Smooth muscle cell (in vitro differentiated cells): ENCODE measurements around the gene PRMT7. TPM values are rescaled to one million over a fixed set of nuclear protein-coding genes. Genes with fewer than 3 reads are reported as not detected.
A peak's percentile ranks its signal among the peaks of the same experiment; 100 is the strongest.

Source experiments
- DNase-seq: peaks from one replicate; lab custom pipeline; 2025; ENCODE audit not compliant: unreplicated experiment; lab: John Stamatoyannopoulos, UW
- H2AFZ ChIP-seq: fragments of 200-600 bp; sonication (generic); 2 replicates; pipeline ENCODE4 v1.6.0; 2016; ENCODE audit warnings: antibody characterized with exemption, low read depth, mild to moderate bottlenecking
- H3F3A ChIP-seq: fragments of 200-600 bp; sonication (generic); 2 replicates; pipeline ENCODE4 v1.6.0; 2017; ENCODE audit warnings: antibody characterized with exemption, low read depth
- H3K27ac ChIP-seq: fragments of 200-600 bp; sonication (generic); 2 replicates; pipeline ENCODE4 v1.5.1; 2016; ENCODE audit warnings: low read depth, mild to moderate bottlenecking
- H3K27me3 ChIP-seq: fragments of 200-600 bp; sonication (generic); 2 replicates; pipeline ENCODE4 v1.6.1; 2016; ENCODE audit warnings: low read depth, mild to moderate bottlenecking
- H3K36me3 ChIP-seq: fragments of 200-600 bp; sonication (generic); 2 replicates; pipeline ENCODE4 v1.5.1; 2016; ENCODE audit warnings: low read depth
- H3K4me1 ChIP-seq: fragments of 200-600 bp; sonication (generic); 2 replicates; pipeline ENCODE4 v1.5.1; 2016; ENCODE audit warnings: low read depth
- H3K4me2 ChIP-seq: fragments of 200-600 bp; sonication (generic); 2 replicates; pipeline ENCODE4 v1.6.0; 2016; ENCODE audit warnings: mild to moderate bottlenecking
- H3K4me3 ChIP-seq: fragments of 200-600 bp; sonication (generic); 2 replicates; pipeline ENCODE4 v1.5.1; 2016; ENCODE audit warnings: mild to moderate bottlenecking
- H3K79me2 ChIP-seq: fragments of 200-600 bp; sonication (generic); 2 replicates; pipeline ENCODE4 v1.6.0; 2016; ENCODE audit warnings: low read depth, mild to moderate bottlenecking
- H3K9ac ChIP-seq: fragments of 200-600 bp; sonication (generic); 2 replicates; pipeline ENCODE4 v1.6.0; 2016; ENCODE audit warnings: low read depth
- H3K9me3 ChIP-seq: fragments of 200-600 bp; sonication (generic); replicated peaks from 2 replicates; pipeline ENCODE4 v1.5.1; 2016; ENCODE audit warnings: low read depth
- H4K20me1 ChIP-seq: fragments of 200-600 bp; sonication (generic); 2 replicates; pipeline ENCODE4 v1.6.0; 2016; ENCODE audit warnings: low read depth
- CTCF ChIP-seq: fragments of 200-600 bp; sonication (generic); IDR thresholded peaks from 2 replicates; pipeline ENCODE4 v1.5.1; 2017; ENCODE audit warnings: borderline replicate concordance, mild to moderate bottlenecking, antibody characterized with exemption; ENCODE audit not compliant: insufficient read depth, poor library complexity, severe bottlenecking
- WGBS: methylation state at CpG from one replicate; pipeline ENCODE4 v1.1.7; 2016; ENCODE audit warnings: low lambda C conversion rate; 5-methylcytosine and 5-hydroxymethylcytosine counted together
- polyA plus RNA-seq: library from polyadenylated mRNA; unstranded; fragments of >200 nt; fragmentation: Nextera tagmentation; extraction: Ambion mirVana; gene quantifications from 2 replicates; pipeline ENCODE4 v1.2.1, GENCODE V29; 2016
- total RNA-seq: library from RNA; depleted of rRNA; stranded (reverse); fragments of >200 nt; gene quantifications from 2 replicates; pipeline ENCODE4 v1.2.3, GENCODE V29; 2014

Gene PRMT7
- total and polyA plus RNA-seq, 2 experiments from 2014 or later = 22.1 to 25.4 TPM

DNA sequence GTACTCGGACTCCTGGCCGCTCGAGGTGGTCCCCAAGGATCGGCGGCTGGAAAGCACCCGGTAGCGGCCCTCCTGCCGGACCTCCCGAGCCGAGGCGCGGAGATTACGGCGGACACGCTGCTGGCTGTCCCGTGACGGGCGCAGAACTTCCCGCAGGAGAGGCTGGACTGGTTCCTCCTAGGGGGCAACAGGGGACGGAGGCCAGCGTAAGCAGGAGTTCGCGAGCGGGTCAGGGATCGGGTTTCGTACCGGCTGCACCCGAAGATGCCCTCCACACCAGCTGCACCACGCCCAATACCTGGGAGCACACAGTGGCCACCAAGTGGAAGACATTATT, 414 bp upstream of the PRMT7 start:
- H3K9me3 ChIP-seq = no peaks in the 10 kb centered on the region
- H3K27ac ChIP-seq = peak overlapping the region; percentile 66
- H3K4me2 ChIP-seq = peak overlapping the region; percentile 90
- peaks cover 76% of the 10 kb centered on the region for H3K79me2 ChIP-seq
- H3K27me3 ChIP-seq = no peaks in the 10 kb centered on the region
- TF ChIP-seq CTCF = no peak
- no peak for DNase-seq
- peaks cover 14% of the 10 kb centered on the region for H3K4me1 ChIP-seq
- H3K4me3 ChIP-seq = peak overlapping the region; percentile 80
- whole genome bisulfite sequencing = under 1% methylated on average over 29 of the region's 29 CpGs
- H3F3A ChIP-seq = no peaks in the 10 kb centered on the region
- peak overlapping the region; percentile 81 for H3K9ac ChIP-seq
- peak overlapping the region; percentile 97 for H2AFZ ChIP-seq
- no peaks in the 10 kb centered on the region for H3K36me3 ChIP-seq
- H4K20me1 ChIP-seq = peaks cover 2% of the 10 kb centered on the region

DNA sequence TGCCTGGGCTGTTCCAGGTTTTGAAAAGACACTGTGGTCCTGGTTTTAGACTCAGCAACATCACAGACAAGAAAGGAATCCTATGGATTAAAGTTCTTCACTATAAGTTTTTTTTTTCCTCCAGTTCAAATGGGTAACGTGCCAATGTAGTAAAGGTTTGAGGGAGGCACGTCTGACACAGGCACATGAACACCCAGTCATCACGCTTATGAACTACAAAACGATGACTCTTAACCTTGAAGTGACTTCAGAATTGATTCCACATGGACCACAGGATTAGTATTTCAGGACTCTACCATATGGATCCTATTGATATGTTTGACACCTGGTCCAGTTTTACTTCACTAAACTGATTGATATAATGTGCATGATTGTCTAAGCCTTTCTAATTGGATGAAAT, 2.3 kb downstream of the PRMT7 start:
- H3K79me2 ChIP-seq = peaks cover 58% of the 10 kb centered on the region

DNA sequence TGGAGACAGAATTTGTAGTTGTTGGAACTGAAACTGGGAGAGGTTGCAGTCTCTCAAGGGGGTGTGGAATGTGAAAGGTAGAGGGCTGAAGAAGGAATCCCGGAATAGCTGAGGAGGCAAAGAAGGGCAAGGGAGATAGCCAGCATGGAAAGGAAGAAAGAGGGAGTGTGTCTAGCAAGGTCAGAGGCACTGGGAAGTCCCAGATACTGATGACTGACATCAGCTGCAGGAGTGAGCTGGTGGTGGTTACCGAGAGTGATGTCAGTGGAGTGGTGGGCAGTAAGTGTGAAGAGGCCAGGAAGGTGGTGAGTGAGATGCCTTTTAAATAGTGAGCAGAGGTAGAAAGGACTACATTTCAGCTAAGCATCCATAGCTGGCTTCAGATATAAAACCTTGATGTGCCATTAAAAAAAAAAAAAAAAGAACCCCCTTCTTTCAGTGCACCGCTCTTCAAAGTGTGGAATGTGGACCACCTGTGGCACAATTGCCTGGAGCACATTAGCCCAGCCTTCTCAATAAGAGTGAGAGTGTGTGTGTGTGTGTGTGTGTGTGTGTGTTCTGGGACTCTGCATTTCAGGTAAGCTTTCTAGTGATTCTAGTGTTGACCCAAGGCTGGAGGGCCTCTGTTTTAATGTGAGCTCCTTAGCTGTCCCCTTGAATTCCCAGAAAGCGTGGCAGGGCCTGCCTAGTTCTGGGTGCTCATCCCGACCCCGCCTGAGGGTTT, 8.5 kb downstream of the PRMT7 start:
- Histone ChIP-seq H3K4me3 (no peak overlapping the region), H2AFZ (no peak overlapping the region), H4K20me1 (no peaks in the 10 kb centered on the region), H3K27ac (no peak overlapping the region), H3K9ac (no peak overlapping the region), H3F3A (no peaks in the 10 kb centered on the region), H3K4me2 (no peak overlapping the region), H3K27me3 (no peaks in the 10 kb centered on the region), H3K79me2 (peaks cover 4% of the 10 kb centered on the region), H3K4me1 (no peaks in the 10 kb centered on the region), H3K36me3 (no peaks in the 10 kb centered on the region), H3K9me3 (no peaks in the 10 kb centered on the region)
- DNase-seq = no peak
- WGBS = 95% methylated on average over 6 of the region's 6 CpGs
- TF ChIP-seq CTCF = no peak

More for the DNA sequence above, 2.3 kb downstream of the PRMT7 start:
- no peak overlapping the region for H3K4me3 ChIP-seq
- no peaks in the 10 kb centered on the region for H3F3A ChIP-seq
- no peak for DNase-seq
- no peaks in the 10 kb centered on the region for H3K27me3 ChIP-seq
- H3K36me3 ChIP-seq = no peaks in the 10 kb centered on the region
- WGBS = 97% methylated on average over 4 of the region's 4 CpGs
- no peak for TF ChIP-seq CTCF
- H3K9me3 ChIP-seq = no peaks in the 10 kb centered on the region
- H3K9ac ChIP-seq = no peak overlapping the region
- no peaks in the 10 kb centered on the region for H4K20me1 ChIP-seq
- no peak overlapping the region for H3K27ac ChIP-seq
- H2AFZ ChIP-seq = no peak overlapping the region
- no peak overlapping the region for H3K4me2 ChIP-seq
- peaks cover 14% of the 10 kb centered on the region for H3K4me1 ChIP-seq

DNA sequence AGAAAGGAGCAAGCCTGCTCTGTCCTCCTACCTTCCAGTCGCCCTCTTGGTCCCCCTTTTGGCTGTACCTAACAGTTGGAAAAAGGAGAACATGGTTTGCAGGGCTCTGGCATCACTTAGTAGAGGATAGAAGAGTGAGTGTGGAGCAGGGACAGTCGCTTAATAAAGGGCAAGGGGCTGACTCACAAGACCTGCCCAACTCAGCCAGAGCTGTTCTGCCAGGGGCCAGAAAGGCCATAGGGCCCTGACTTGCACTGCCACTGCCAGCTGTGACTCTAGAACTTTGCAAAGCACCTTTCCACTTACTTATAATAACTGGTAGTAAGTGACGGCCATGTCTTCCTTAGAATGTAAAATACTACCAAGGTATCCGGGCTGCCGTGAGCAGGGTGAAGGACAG, 13.5 kb downstream of the PRMT7 start:
- Histone ChIP-seq H3K4me2 (no peak overlapping the region), H3K4me1 (no peaks in the 10 kb centered on the region), H3K9ac (no peak overlapping the region), H3K27ac (no peak overlapping the region), H3K36me3 (no peaks in the 10 kb centered on the region), H3K9me3 (no peaks in the 10 kb centered on the region), H4K20me1 (no peaks in the 10 kb centered on the region), H3K4me3 (no peak overlapping the region), H3F3A (no peaks in the 10 kb centered on the region), H2AFZ (no peak overlapping the region), H3K27me3 (no peaks in the 10 kb centered on the region), H3K79me2 (no peaks in the 10 kb centered on the region)
- no peak for TF ChIP-seq CTCF
- WGBS = 96% methylated on average over 5 of the region's 5 CpGs
- no peak for DNase-seq
